ENCODE data around the gene ICOS. TPM values are rescaled to one million over a fixed set of nuclear protein-coding genes. Genes with fewer than 3 reads are reported as not detected.

ICOS gene
- total RNA-seq, 2 donors from 2014 or later = not detected

DNA sequence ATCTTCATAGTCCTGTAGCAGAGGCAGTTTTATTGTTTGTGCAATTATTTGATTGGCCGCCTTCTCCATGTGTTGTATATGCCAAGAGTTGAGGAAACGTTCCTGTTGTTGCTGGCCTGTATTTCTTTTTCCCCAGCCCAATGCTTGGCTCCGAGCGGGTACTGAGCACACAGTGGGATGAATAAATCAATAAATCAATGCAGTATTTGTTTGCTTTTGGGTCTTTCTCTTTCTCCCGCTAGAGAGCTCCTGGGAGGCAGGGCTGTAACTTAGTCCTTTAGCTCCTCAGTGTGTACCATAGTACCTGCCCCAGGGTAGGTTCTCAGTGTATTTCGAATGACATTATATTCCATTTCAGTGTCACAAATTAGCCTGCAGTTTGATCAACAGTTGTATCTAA is 71.8 kb downstream of the ICOS start:
- Histone ChIP-seq H3K4me3 (no peak overlapping the region), H3K27ac (no peak overlapping the region), H3K4me1 (no peaks in the 10 kb centered on the region), H3K27me3 (no peaks in the 10 kb centered on the region), H3K36me3 (no peaks in the 10 kb centered on the region), H3K9me3 (no peaks in the 10 kb centered on the region)
- DNase-seq (ENCODE audit: low spot score) = no peak
- TF ChIP-seq, protein P1, sequence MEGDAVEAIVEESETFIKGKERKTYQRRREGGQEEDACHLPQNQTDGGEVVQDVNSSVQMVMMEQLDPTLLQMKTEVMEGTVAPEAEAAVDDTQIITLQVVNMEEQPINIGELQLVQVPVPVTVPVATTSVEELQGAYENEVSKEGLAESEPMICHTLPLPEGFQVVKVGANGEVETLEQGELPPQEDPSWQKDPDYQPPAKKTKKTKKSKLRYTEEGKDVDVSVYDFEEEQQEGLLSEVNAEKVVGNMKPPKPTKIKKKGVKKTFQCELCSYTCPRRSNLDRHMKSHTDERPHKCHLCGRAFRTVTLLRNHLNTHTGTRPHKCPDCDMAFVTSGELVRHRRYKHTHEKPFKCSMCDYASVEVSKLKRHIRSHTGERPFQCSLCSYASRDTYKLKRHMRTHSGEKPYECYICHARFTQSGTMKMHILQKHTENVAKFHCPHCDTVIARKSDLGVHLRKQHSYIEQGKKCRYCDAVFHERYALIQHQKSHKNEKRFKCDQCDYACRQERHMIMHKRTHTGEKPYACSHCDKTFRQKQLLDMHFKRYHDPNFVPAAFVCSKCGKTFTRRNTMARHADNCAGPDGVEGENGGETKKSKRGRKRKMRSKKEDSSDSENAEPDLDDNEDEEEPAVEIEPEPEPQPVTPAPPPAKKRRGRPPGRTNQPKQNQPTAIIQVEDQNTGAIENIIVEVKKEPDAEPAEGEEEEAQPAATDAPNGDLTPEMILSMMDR (IDR thresholded peaks at IDR 0.05) = no peak

DNA sequence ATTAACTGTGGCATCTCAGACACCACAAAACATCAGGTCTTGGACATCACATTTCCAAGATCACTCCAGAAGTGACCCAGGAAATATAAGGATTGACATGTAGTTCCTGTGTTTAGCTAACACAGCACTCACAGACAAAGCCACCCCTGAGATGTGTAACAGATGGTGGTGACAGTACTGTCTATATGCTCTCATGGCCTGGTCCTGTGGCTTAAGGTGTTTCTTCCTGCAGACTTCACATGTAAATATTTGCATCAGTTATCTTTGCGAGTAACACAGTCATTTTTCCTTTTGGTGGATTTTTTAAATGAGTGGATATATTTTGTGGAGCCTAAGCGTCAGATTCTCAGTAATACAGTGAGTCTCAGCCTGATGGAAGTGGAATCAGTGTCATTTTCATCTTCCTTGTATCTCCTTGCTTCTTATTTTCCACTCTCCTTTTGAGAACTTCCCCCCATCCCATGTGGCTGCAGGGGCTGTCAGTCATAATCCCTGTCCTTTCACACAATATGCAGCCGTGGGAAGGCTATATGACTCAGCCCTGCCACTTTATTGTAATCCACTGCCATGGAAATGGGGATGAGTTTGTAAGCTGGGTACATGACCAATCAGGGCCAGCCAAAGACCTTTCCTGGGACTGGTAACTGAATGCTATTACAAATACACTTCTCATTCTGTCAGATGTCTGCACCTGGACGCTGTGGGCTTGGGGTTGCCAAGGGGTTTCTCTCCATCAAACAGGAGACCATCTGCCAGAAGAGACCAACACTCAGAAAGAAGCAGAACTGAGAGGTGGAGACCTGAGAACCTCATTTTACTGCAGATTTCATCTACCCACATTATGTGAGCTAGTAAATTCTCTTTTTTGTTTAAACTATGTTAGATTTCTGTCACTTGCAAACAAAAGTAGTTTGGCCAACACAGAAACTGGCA is 74.3 kb downstream of the ICOS start:
- H3K4me3 ChIP-seq = no peak overlapping the region
- no peak for DNase-seq (ENCODE audit: low spot score)
- no peaks in the 10 kb centered on the region for H3K36me3 ChIP-seq
- TF ChIP-seq, protein P1 (IDR thresholded peaks at IDR 0.05) = no peak
- no peaks in the 10 kb centered on the region for H3K4me1 ChIP-seq
- no peaks in the 10 kb centered on the region for H3K27me3 ChIP-seq
- no peaks in the 10 kb centered on the region for H3K9me3 ChIP-seq
- no peak overlapping the region for H3K27ac ChIP-seq

Other genes starting within 250 kb of the ICOS start
- gene CD28, start 230.1 kb upstream of the ICOS start, total RNA-seq = 1 to 10 TPM in 1 of 2 donors, under 1 TPM in 1; 0.55 to 1.6 TPM
- gene CTLA4, start 69.0 kb upstream of the ICOS start, total RNA-seq = under 1 TPM in 1 of 2 donors, not detected in 1; 0.35 TPM

Data from right atrium auricular region (tissue), 2 donors.